SU-DHL-6 (cell line): ENCODE results near the gene RAB31.
"Not testable (repeated sequence)": the region's sequence is repeated elsewhere in the genome, so short reads cannot be mapped to it uniquely, and the experiment has no call there.

Experiments used
- H2AFZ ChIP-seq: fragments of 200-600 bp; sonication (generic); 2 replicates; pipeline ENCODE4 v1.6.1; 2014; ENCODE audit warnings: low read depth, mild to moderate bottlenecking, moderate library complexity, mixed read lengths, antibody characterized with exemption, low read length; ENCODE audit not compliant: severe bottlenecking
- H3F3A ChIP-seq: fragments of 200-600 bp; shearing (Covaris generic); 2 replicates; pipeline ENCODE4 v1.6.0; 2016; ENCODE audit warnings: antibody characterized with exemption, mild to moderate bottlenecking; ENCODE audit not compliant: insufficient read depth
- H3K27ac ChIP-seq: fragments of 200-600 bp; sonication (generic); 2 replicates; pipeline ENCODE4 v1.5.1; 2016; ENCODE audit warnings: low read depth, mild to moderate bottlenecking, low read length, moderate library complexity, mixed read lengths
- H3K27me3 ChIP-seq: fragments of 200-600 bp; sonication (generic), shearing (Covaris generic); 2 replicates; pipeline ENCODE4 v1.6.0; 2014; ENCODE audit warnings: mild to moderate bottlenecking, low read length
- H3K36me3 ChIP-seq: fragments of 200-600 bp; sonication (generic); 2 replicates; pipeline ENCODE4 v1.6.1; 2014; ENCODE audit warnings: mild to moderate bottlenecking, low read length, mixed read lengths
- H3K4me2 ChIP-seq: fragments of 300-600, 200-600 bp; shearing (Covaris generic), sonication (generic); 2 replicates; pipeline ENCODE4 v1.6.0; 2014; ENCODE audit warnings: low read length, low read depth, mild to moderate bottlenecking; ENCODE audit not compliant: poor library complexity, severe bottlenecking
- H3K4me3 ChIP-seq: fragments of 200-600 bp; sonication (generic); 2 replicates; pipeline ENCODE4 v1.5.1; 2014; ENCODE audit warnings: antibody characterized with exemption, low read length, mild to moderate bottlenecking, mixed read lengths; ENCODE audit not compliant: insufficient read depth, poor library complexity, severe bottlenecking
- H3K79me2 ChIP-seq: fragments of 200-600 bp; sonication (generic); 2 replicates; pipeline ENCODE4 v1.6.1; 2014; ENCODE audit warnings: mild to moderate bottlenecking, low read length, moderate library complexity; ENCODE audit not compliant: insufficient read depth
- H3K9ac ChIP-seq: fragments of 200-600 bp; sonication (generic); 2 replicates; pipeline ENCODE4 v1.7.0; 2014; ENCODE audit warnings: mild to moderate bottlenecking, low read length
- H3K9me2 ChIP-seq: fragments of 200-600 bp; sonication (generic); replicated peaks from 2 replicates; pipeline ENCODE4 v1.6.1; 2014; ENCODE audit warnings: low read length; ENCODE audit not compliant: insufficient read depth
- H3K9me3 ChIP-seq: fragments of 200-600 bp; sonication (generic); 2 replicates; pipeline ENCODE4 v1.6.1; 2014; ENCODE audit warnings: low read length, mixed read lengths; ENCODE audit not compliant: insufficient read depth
- H4K20me1 ChIP-seq: fragments of 200-600 bp; sonication (generic); 2 replicates; pipeline ENCODE4 v1.6.1; 2014; ENCODE audit warnings: low read depth, mild to moderate bottlenecking, antibody characterized with exemption, low read length, moderate library complexity, mixed read lengths
- CTCF ChIP-seq: fragments of 200-600 bp; sonication (generic); IDR thresholded peaks from one replicate; pipeline ENCODE4 v1.5.1; 2017; ENCODE audit warnings: antibody characterized with exemption, mild to moderate bottlenecking, low read length, moderate library complexity; ENCODE audit not compliant: insufficient read depth, poor library complexity, severe bottlenecking
- EZH2phosphoT487 ChIP-seq: fragments of 200-600 bp; sonication (generic), shearing (Covaris generic); conservative IDR thresholded peaks from 2 replicates; pipeline ENCODE4 v1.6.1; 2018; ENCODE audit warnings: mild to moderate bottlenecking, antibody characterized with exemption, low read length, moderate library complexity, mixed read lengths

Gene RAB31

DNA sequence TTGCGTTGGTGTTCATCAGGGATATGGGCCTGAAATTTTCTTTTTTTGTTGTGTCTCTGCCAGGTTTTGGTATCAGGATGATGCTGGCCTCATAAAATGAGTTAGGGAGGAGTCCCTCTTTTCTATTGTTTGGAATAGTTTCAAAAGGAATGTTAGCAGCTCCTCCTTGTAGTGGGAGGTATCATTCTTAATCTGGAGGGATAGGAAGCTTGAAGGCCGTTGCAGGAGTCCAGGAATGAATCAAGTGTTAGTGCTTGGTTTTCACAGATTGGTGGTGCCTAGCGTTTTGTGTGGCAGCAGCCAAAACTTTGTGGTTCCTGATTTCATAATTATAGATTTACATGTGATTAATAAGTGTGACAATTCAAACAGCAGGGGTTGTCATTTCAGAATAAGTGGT, 62.0 kb downstream of the RAB31 start:
- not testable (repeated sequence) for H3K4me2 ChIP-seq, H3K9ac ChIP-seq, H4K20me1 ChIP-seq, H3K4me3 ChIP-seq, H3K27me3 ChIP-seq, H3K27ac ChIP-seq, H3K9me2 ChIP-seq, H3K9me3 ChIP-seq, H3K36me3 ChIP-seq, H3K79me2 ChIP-seq, H3F3A ChIP-seq, H2AFZ ChIP-seq

- no peak overlapping the region for H2AFZ ChIP-seq
- no peak overlapping the region for H3K4me2 ChIP-seq
- H3K27me3 ChIP-seq = no peaks in the 10 kb centered on the region
- no peak overlapping the region for H3K27ac ChIP-seq
- no peaks in the 10 kb centered on the region for H3K9me2 ChIP-seq
- H3K79me2 ChIP-seq = no peaks in the 10 kb centered on the region
- no peaks in the 10 kb centered on the region for H3K36me3 ChIP-seq
- no peak overlapping the region for H3K4me3 ChIP-seq
- TF ChIP-seq CTCF (peak; percentile 81), EZH2phosphoT487 (no peak)
- no peaks in the 10 kb centered on the region for H4K20me1 ChIP-seq
- no peaks in the 10 kb centered on the region for H3F3A ChIP-seq
- H3K9ac ChIP-seq = no peak overlapping the region
- no peaks in the 10 kb centered on the region for H3K9me3 ChIP-seq
Measured at GRCh38 chr18:9771261-9771976, 63.3 kb downstream of the RAB31 start.

- Histone ChIP-seq H3K4me2 (no peak overlapping the region), H3K27me3 (no peaks in the 10 kb centered on the region), H3K9ac (no peak overlapping the region), H3K9me2 (no peaks in the 10 kb centered on the region), H4K20me1 (no peaks in the 10 kb centered on the region), H3K27ac (no peak overlapping the region), H3K79me2 (no peaks in the 10 kb centered on the region), H3F3A (no peaks in the 10 kb centered on the region), H2AFZ (no peak overlapping the region), H3K9me3 (no peaks in the 10 kb centered on the region), H3K4me3 (no peak overlapping the region), H3K36me3 (no peaks in the 10 kb centered on the region)
- TF ChIP-seq CTCF (no peak), EZH2phosphoT487 (no peak)
Measured at GRCh38 chr18:9771977-9772660, 64.0 kb downstream of the RAB31 start.
